Measurements from ENCODE around the gene TEX48.

DNA sequence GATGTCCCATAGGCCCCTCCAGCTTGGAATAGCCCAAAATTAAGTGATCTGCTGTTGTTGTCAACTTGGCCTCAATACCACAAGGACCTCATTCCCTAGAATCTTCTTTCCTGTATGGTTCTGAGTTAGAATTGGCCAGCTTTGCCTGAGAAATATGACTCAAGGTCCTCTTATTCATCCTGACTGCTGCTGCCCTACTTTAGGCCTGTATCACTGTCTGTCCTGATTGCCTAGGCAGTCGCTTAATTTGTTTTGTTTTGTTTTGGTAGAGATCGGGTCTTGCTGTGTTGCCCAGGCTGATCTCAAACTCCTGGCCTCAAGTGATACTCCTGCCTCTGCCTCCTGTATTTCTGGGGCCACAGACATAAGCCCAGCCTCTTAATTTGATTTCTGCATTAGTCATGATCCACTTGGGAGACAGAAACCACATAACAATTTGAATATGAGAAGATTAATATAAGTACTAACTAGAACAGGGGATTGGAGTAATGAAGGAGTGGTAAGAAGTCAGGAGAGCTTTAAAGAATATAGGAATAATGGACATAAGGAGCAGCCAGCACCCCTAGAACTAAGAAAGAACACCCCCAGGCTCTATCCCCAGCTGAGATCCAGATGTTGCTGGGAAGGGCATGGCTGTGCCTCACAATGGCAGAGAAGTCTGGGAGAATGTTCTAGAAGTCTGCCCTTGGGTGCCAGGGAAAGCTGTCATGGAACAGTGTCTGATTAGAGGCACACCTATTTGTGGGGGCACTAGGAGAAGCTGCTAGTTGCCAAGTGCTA is 29.0 kb downstream of the TEX48 start:
- no peak for TF ChIP-seq EZH2 (IDR thresholded peaks at IDR 0.05; ENCODE audit: borderline replicate concordance, insufficient read depth, low read depth, low read length, poor library complexity, severe bottlenecking)
- TF ChIP-seq, protein P1, sequence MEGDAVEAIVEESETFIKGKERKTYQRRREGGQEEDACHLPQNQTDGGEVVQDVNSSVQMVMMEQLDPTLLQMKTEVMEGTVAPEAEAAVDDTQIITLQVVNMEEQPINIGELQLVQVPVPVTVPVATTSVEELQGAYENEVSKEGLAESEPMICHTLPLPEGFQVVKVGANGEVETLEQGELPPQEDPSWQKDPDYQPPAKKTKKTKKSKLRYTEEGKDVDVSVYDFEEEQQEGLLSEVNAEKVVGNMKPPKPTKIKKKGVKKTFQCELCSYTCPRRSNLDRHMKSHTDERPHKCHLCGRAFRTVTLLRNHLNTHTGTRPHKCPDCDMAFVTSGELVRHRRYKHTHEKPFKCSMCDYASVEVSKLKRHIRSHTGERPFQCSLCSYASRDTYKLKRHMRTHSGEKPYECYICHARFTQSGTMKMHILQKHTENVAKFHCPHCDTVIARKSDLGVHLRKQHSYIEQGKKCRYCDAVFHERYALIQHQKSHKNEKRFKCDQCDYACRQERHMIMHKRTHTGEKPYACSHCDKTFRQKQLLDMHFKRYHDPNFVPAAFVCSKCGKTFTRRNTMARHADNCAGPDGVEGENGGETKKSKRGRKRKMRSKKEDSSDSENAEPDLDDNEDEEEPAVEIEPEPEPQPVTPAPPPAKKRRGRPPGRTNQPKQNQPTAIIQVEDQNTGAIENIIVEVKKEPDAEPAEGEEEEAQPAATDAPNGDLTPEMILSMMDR (IDR thresholded peaks at IDR 0.05): no peak
